ENCODE results near the gene TNFRSF8. TPM values are rescaled to one million over a fixed set of nuclear protein-coding genes. Genes with fewer than 3 reads are reported as not detected.

The TNFRSF8 gene
- total RNA-seq, 1 experiment from 2014 or later: not detected

DNA sequence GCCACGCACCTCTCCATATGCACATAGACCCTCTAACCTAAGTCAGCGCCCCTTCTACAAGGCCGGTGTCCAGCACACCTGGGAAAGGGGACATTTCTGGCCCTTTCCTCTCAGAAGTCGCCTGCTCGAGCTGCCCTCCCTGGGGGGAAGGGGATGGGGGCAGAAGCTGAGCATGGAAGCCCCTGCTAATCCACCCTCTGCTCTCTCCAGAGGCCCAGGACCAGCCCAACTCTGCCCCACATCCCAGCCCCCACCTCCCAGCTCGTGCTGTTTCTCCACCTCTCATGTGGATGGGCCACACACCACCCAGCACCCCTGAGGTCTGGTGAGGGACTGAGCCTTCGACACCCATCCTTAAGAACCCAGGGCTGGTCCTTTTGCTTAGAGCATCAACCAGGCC is 118.5 kb downstream of the TNFRSF8 start:
- no peaks in the 10 kb centered on the region for H4K20me1 ChIP-seq (ENCODE audit: low read length)
- ATAC-seq: no peak
- no peaks in the 10 kb centered on the region for H3K9me3 ChIP-seq (ENCODE audit: low read length)
- intact Hi-C loops (cut with micrococcal nuclease): no loop called here
- no peak overlapping the region for H3K27ac ChIP-seq (ENCODE audit: low read length)
- peaks cover 3% of the 10 kb centered on the region; the same call in 1 of the 2 replicates for H3K4me1 ChIP-seq (ENCODE audit: insufficient read depth, low read length)
- no peaks in the 10 kb centered on the region for H3K27me3 ChIP-seq (ENCODE audit: low read length)
- H3K4me2 ChIP-seq (ENCODE audit: low read length): no peak overlapping the region
- no peaks in the 10 kb centered on the region for H3K36me3 ChIP-seq (ENCODE audit: low read depth, low read length)
- no peak for DNase-seq
- no peaks in the 10 kb centered on the region for H3K9me2 ChIP-seq (replicated peaks; ENCODE audit: low read length)
- H2AFZ ChIP-seq (ENCODE audit: low read length): no peak overlapping the region
- POLR2A ChIA-PET (ENCODE audit: unreplicated experiment): interaction anchor here (0.5 kb wide), 1 partner anchor 114 kb away, joined by 3 read pairs; no protein-coding TSS in a partner anchor
- H3K9ac ChIP-seq (ENCODE audit: low read length): no peak overlapping the region
- no TSS peak for BruUV-seq (replicated peaks)
- H3K79me2 ChIP-seq (ENCODE audit: low read length): no peaks in the 10 kb centered on the region
- no peak overlapping the region for H3K4me3 ChIP-seq (ENCODE audit: low read length)
- CTCF ChIA-PET: no interaction called here
- H3F3A ChIP-seq (ENCODE audit: low read length, unreplicated experiment): no peaks in the 10 kb centered on the region
- TF ChIP-seq, protein P1, sequence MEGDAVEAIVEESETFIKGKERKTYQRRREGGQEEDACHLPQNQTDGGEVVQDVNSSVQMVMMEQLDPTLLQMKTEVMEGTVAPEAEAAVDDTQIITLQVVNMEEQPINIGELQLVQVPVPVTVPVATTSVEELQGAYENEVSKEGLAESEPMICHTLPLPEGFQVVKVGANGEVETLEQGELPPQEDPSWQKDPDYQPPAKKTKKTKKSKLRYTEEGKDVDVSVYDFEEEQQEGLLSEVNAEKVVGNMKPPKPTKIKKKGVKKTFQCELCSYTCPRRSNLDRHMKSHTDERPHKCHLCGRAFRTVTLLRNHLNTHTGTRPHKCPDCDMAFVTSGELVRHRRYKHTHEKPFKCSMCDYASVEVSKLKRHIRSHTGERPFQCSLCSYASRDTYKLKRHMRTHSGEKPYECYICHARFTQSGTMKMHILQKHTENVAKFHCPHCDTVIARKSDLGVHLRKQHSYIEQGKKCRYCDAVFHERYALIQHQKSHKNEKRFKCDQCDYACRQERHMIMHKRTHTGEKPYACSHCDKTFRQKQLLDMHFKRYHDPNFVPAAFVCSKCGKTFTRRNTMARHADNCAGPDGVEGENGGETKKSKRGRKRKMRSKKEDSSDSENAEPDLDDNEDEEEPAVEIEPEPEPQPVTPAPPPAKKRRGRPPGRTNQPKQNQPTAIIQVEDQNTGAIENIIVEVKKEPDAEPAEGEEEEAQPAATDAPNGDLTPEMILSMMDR (conservative IDR thresholded peaks at IDR 0.05; ENCODE audit: low read depth, low read length): no peak
- TF ChIP-seq EZH2 (IDR thresholded peaks at IDR 0.05; ENCODE audit: low read length, unreplicated experiment): no peak
- TF ChIP-seq EZH2phosphoT487 (IDR thresholded peaks at IDR 0.05; ENCODE audit: borderline replicate concordance, low read length): no peak

DNA sequence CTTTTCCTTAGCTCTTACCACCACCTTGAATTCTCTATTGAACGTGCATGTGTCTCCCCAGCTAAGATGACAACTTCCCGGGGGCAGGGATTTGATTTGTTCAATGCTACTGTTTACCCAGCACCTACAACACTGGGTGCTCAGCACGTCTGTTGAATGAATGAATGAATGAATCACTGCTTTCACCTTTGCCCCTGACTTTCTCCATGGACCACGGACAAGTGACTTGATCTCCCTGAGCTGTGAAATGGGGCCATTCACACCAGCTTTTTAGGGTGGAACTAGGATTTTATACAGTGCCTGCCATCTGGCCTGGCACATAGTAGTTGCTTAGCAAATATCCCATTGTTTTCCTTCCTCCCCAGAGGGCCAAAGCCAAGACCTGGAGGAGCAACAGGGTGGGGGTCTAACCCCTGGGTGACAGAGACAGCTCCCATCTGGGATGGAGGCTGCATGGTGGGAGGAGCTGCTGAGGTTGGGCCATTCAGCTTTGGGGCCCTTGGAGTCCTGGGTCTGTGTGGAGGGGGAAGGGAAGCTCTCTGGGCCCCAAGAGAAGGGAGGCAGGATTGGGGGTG is 119.4 kb downstream of the TNFRSF8 start:
- CTCF ChIA-PET: no interaction called here
- ATAC-seq: no peak
- Histone ChIP-seq H3F3A (ENCODE audit: low read length, unreplicated experiment) (no peaks in the 10 kb centered on the region), H3K9me3 (ENCODE audit: low read length) (no peaks in the 10 kb centered on the region), H4K20me1 (ENCODE audit: low read length) (no peaks in the 10 kb centered on the region), H3K79me2 (ENCODE audit: low read length) (no peaks in the 10 kb centered on the region), H3K4me3 (ENCODE audit: low read length) (no peak overlapping the region), H3K27me3 (ENCODE audit: low read length) (no peaks in the 10 kb centered on the region), H3K9ac (ENCODE audit: low read length) (no peak overlapping the region), H3K4me1 (ENCODE audit: insufficient read depth, low read length) (peaks cover 3% of the 10 kb centered on the region; the same call in 1 of the 2 replicates), H3K36me3 (ENCODE audit: low read depth, low read length) (no peaks in the 10 kb centered on the region), H3K9me2 (replicated peaks; ENCODE audit: low read length) (no peaks in the 10 kb centered on the region), H3K4me2 (ENCODE audit: low read length) (no peak overlapping the region), H2AFZ (ENCODE audit: low read length) (no peak overlapping the region), H3K27ac (ENCODE audit: low read length) (no peak overlapping the region)
- no peak for DNase-seq
- POLR2A ChIA-PET (ENCODE audit: unreplicated experiment): no interaction called here
- TF ChIP-seq EZH2 (IDR thresholded peaks at IDR 0.05; ENCODE audit: low read length, unreplicated experiment) (no peak), EZH2phosphoT487 (IDR thresholded peaks at IDR 0.05; ENCODE audit: borderline replicate concordance, low read length) (no peak)
- TF ChIP-seq, protein P1 (conservative IDR thresholded peaks at IDR 0.05; ENCODE audit: low read depth, low read length): no peak
- no TSS peak for BruUV-seq (replicated peaks)
- intact Hi-C loops (cut with micrococcal nuclease): no loop called here

DNA sequence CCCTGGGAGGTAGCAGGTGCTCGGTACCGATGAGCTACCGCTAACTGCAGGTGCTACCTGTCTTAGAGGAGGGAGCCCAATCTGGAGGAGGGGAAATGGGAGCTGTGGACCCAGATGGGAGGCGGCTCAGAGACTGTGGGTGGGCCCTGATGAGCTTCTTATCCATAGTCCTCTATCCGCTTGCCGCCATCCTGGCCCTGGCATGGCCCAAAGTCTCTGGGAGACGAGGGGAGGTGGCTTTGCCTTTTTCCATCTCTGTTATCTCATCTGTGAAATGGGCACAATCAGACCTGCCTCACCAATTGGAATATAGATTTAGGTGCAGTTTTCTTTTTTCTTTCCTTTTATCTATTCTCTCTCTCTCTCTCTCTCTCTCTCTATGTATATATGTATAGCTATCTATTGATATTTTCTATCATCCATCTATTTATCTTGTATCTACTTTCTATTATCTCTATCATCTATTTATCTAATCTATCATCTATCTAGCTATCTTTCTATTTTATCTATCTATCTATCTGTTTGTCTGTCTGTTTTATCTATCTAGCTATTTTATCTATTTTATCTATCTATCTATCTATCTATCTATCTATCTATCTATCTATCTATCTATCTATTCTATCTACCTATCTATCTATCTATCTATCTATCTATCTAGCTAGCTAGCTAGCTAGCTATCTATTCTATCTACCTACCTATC is 120.1 kb downstream of the TNFRSF8 start:
- Histone ChIP-seq H3F3A (ENCODE audit: low read length, unreplicated experiment) (no peaks in the 10 kb centered on the region), H3K9me2 (replicated peaks; ENCODE audit: low read length) (no peaks in the 10 kb centered on the region), H3K4me2 (ENCODE audit: low read length) (no peak overlapping the region), H2AFZ (ENCODE audit: low read length) (no peak overlapping the region), H3K27me3 (ENCODE audit: low read length) (no peaks in the 10 kb centered on the region), H3K9ac (ENCODE audit: low read length) (no peak overlapping the region), H3K36me3 (ENCODE audit: low read depth, low read length) (no peaks in the 10 kb centered on the region), H3K9me3 (ENCODE audit: low read length) (no peaks in the 10 kb centered on the region), H3K4me3 (ENCODE audit: low read length) (no peak overlapping the region), H3K79me2 (ENCODE audit: low read length) (no peaks in the 10 kb centered on the region), H3K27ac (ENCODE audit: low read length) (no peak overlapping the region), H3K4me1 (ENCODE audit: insufficient read depth, low read length) (no peaks in the 10 kb centered on the region; the same call in 1 of the 2 replicates), H4K20me1 (ENCODE audit: low read length) (no peaks in the 10 kb centered on the region)
- no TSS peak for BruUV-seq (replicated peaks)
- intact Hi-C loops (cut with micrococcal nuclease): no loop called here
- no peak for ATAC-seq
- POLR2A ChIA-PET (ENCODE audit: unreplicated experiment): no interaction called here
- no peak for TF ChIP-seq EZH2 (IDR thresholded peaks at IDR 0.05; ENCODE audit: low read length, unreplicated experiment)
- TF ChIP-seq, protein P1 (conservative IDR thresholded peaks at IDR 0.05; ENCODE audit: low read depth, low read length): no peak
- TF ChIP-seq EZH2phosphoT487 (IDR thresholded peaks at IDR 0.05; ENCODE audit: borderline replicate concordance, low read length): no peak
- DNase-seq: no peak
- CTCF ChIA-PET: no interaction called here
